H9 (cell line): ENCODE measurements around the gene DAPK2. TPM values are rescaled to one million over a fixed set of nuclear protein-coding genes. Genes with fewer than 3 reads are reported as not detected.

Source experiments
- DNase-seq: peaks from one replicate; pipeline ENCODE4 v3.0.0-alpha.2; 2017
- H2AFZ ChIP-seq: one replicate; pipeline ENCODE4 v1.6.1; 2013; ENCODE audit warnings: mild to moderate bottlenecking, low read length, control low read depth, moderate library complexity
- H2AK5ac ChIP-seq: 2 replicates; pipeline ENCODE4 v1.6.1; 2013; ENCODE audit warnings: low read length, control low read depth, mixed read lengths; ENCODE audit not compliant: insufficient read length
- H2BK120ac ChIP-seq: one replicate; pipeline ENCODE4 v1.6.1; 2013; ENCODE audit warnings: low read depth, mild to moderate bottlenecking, low read length, control low read depth, inconsistent platforms; ENCODE audit not compliant: poor library complexity, severe bottlenecking
- H2BK12ac ChIP-seq: 2 replicates; pipeline ENCODE4 v1.6.1; 2013; ENCODE audit warnings: low read length, control low read depth, mixed read lengths, low read depth; ENCODE audit not compliant: insufficient read length
- H2BK15ac ChIP-seq: 2 replicates; pipeline ENCODE4 v1.6.1; 2013; ENCODE audit warnings: low read depth, low read length, control low read depth
- H2BK20ac ChIP-seq: one replicate; pipeline ENCODE4 v1.6.1; 2013; ENCODE audit warnings: low read depth, mild to moderate bottlenecking, low read length, control low read depth, inconsistent platforms; ENCODE audit not compliant: poor library complexity, severe bottlenecking
- H2BK5ac ChIP-seq: 2 replicates; pipeline ENCODE4 v1.6.1; 2013; ENCODE audit warnings: low read length, control low read depth, mixed read lengths; ENCODE audit not compliant: insufficient read length
- H3K14ac ChIP-seq: 2 replicates; pipeline ENCODE4 v1.6.1; 2013; ENCODE audit warnings: low read length, control low read depth; ENCODE audit not compliant: insufficient read depth
- H3K18ac ChIP-seq: 2 replicates; pipeline ENCODE4 v1.6.1; 2013; ENCODE audit warnings: low read depth, mild to moderate bottlenecking, mixed read lengths, low read length, control low read depth; ENCODE audit not compliant: insufficient read length
- H3K23ac ChIP-seq: 2 replicates; pipeline ENCODE4 v1.6.1; 2013; ENCODE audit warnings: low read length, control low read depth, mixed read lengths, low read depth; ENCODE audit not compliant: insufficient read length
- H3K23me2 ChIP-seq: 2 replicates; pipeline ENCODE4 v1.6.1; 2013; ENCODE audit warnings: low read depth, mild to moderate bottlenecking, mixed read lengths, low read length, control low read depth; ENCODE audit not compliant: insufficient read length, poor library complexity, severe bottlenecking
- H3K27ac ChIP-seq: 2 replicates; pipeline ENCODE4 v1.5.1; 2013; ENCODE audit warnings: low read length, control low read depth, mixed read lengths, low read depth; ENCODE audit not compliant: insufficient read length
- H3K27me3 ChIP-seq: 2 replicates; pipeline ENCODE4 v1.6.1; 2013; ENCODE audit warnings: low read length, control low read depth, inconsistent platforms; ENCODE audit not compliant: insufficient read depth
- H3K4ac ChIP-seq: 2 replicates; pipeline ENCODE4 v1.6.1; 2013; ENCODE audit warnings: low read depth, mild to moderate bottlenecking, control low read depth, inconsistent platforms, low read length, moderate library complexity
- H3K4me1 ChIP-seq: 2 replicates; pipeline ENCODE4 v1.6.1; 2013; ENCODE audit warnings: low read length, control low read depth, inconsistent platforms; ENCODE audit not compliant: insufficient read depth
- H3K4me2 ChIP-seq: 2 replicates; pipeline ENCODE4 v1.6.1; 2013; ENCODE audit warnings: low read length, control low read depth, mixed read lengths; ENCODE audit not compliant: insufficient read length, insufficient read depth
- H3K56ac ChIP-seq: 2 replicates; pipeline ENCODE4 v1.6.1; 2013; ENCODE audit warnings: low read depth, mild to moderate bottlenecking, mixed read lengths, low read length, control low read depth; ENCODE audit not compliant: insufficient read length
- H3K79me1 ChIP-seq: 2 replicates; pipeline ENCODE4 v1.6.1; 2013; ENCODE audit warnings: low read depth, mild to moderate bottlenecking, moderate library complexity, low read length, control low read depth, inconsistent platforms; ENCODE audit not compliant: insufficient read depth, poor library complexity, severe bottlenecking
- H3K79me2 ChIP-seq: 2 replicates; pipeline ENCODE4 v1.6.1; 2013; ENCODE audit warnings: low read length, control low read depth, inconsistent platforms; ENCODE audit not compliant: insufficient read depth
- H3K9ac ChIP-seq: 2 replicates; pipeline ENCODE4 v1.6.1; 2013; ENCODE audit warnings: low read length, control low read depth, mixed read lengths; ENCODE audit not compliant: insufficient read length; ENCODE audit errors: extremely low read depth
- H3K9me3 ChIP-seq: one replicate; pipeline ENCODE4 v1.6.1; 2013; ENCODE audit warnings: low read depth, low read length, inconsistent platforms; ENCODE audit not compliant: control insufficient read depth
- H3T11ph ChIP-seq: one replicate; pipeline ENCODE4 v1.6.1; 2013; ENCODE audit warnings: mild to moderate bottlenecking, low read length, control low read depth, inconsistent platforms
- H4K20me1 ChIP-seq: one replicate; pipeline ENCODE4 v1.6.1; 2013; ENCODE audit not compliant: control insufficient read depth, insufficient read length, insufficient read depth
- H4K5ac ChIP-seq: 2 replicates; pipeline ENCODE4 v1.6.1; 2013; ENCODE audit warnings: low read depth, mild to moderate bottlenecking, mixed read lengths, low read length, control low read depth; ENCODE audit not compliant: insufficient read length
- H4K8ac ChIP-seq: replicated peaks from 2 replicates; pipeline ENCODE4 v1.6.1; 2013; ENCODE audit warnings: low read length, control low read depth, mixed read lengths, low read depth; ENCODE audit not compliant: insufficient read length
- H4K91ac ChIP-seq: 2 replicates; pipeline ENCODE4 v1.6.1; 2013; ENCODE audit warnings: low read depth, mild to moderate bottlenecking, moderate library complexity, mixed read lengths, low read length, control low read depth; ENCODE audit not compliant: insufficient read length
- H3K27ac Mint-ChIP-seq, 3 experiments: 2 replicates in 2 of 3; 3 replicates in 1 of 3; pipeline ENCODE4 v1.8.0; 2020 to 2021; ENCODE audit warnings: mixed read lengths in 3 of 3, mild to moderate bottlenecking in 1 of 3, moderate library complexity in 1 of 3
- H3K27me3 Mint-ChIP-seq: 2 replicates; pipeline ENCODE4 v1.8.0; 2021; ENCODE audit warnings: low read depth, mild to moderate bottlenecking, moderate library complexity, mixed read lengths
- H3K36me3 Mint-ChIP-seq, 3 experiments: 2 replicates in 2 of 3; 3 replicates in 1 of 3; pipeline ENCODE4 v1.8.0; 2020 to 2021; ENCODE audit warnings: low read depth in 3 of 3, mixed read lengths in 3 of 3; ENCODE audit not compliant: insufficient read depth in 1 of 3
- H3K4me1 Mint-ChIP-seq, 2 experiments: 2 replicates each; pipeline ENCODE4 v1.8.0; 2020; ENCODE audit warnings: mixed read lengths in 2 of 2
- H3K4me3 Mint-ChIP-seq, 2 experiments: 2 replicates in 1 of 2; 3 replicates in 1 of 2; pipeline ENCODE4 v1.8.0; 2020 to 2021; ENCODE audit warnings: mild to moderate bottlenecking in 2 of 2, mixed read lengths in 2 of 2, moderate library complexity in 1 of 2
- H3K9me3 Mint-ChIP-seq, 2 experiments: 2 replicates in 1 of 2; 3 replicates in 1 of 2; pipeline ENCODE4 v1.8.0; 2020; ENCODE audit warnings: mild to moderate bottlenecking in 2 of 2, mixed read lengths in 2 of 2, moderate library complexity in 1 of 2
- CTCF ChIP-seq: fragments of 200-600 bp; sonication (generic); conservative IDR thresholded peaks from 3 replicates; pipeline ENCODE4 v1.8.0; 2021; ENCODE audit warnings: antibody characterized with exemption, mild to moderate bottlenecking
- WGBS: extraction: QIAGEN DNeasy Blood & Tissue Kit; methylation state at CpG from one replicate; pipeline ENCODE4 v1.1.7; 2013; ENCODE audit warnings: missing lambda C conversion rate, low lambda C conversion rate, mixed read lengths; ENCODE audit not compliant: insufficient read length; ENCODE audit errors: extremely low coverage; 5-methylcytosine and 5-hydroxymethylcytosine counted together
- total RNA-seq: library from RNA; stranded (reverse); gene quantifications from 2 replicates; pipeline ENCODE4 v1.2.1, GENCODE V29; 2021

The DAPK2 gene
- total RNA-seq, 1 experiment from 2014 or later = 3.5 TPM

- no peaks in the 10 kb centered on the region for H3K4me1 ChIP-seq
- H2BK12ac ChIP-seq = no peak overlapping the region
- H3K23me2 ChIP-seq = no peaks in the 10 kb centered on the region
- H4K20me1 ChIP-seq = no peaks in the 10 kb centered on the region
- H3K4me3 Mint-ChIP-seq = no peak overlapping the region
- no peak overlapping the region for H3K27ac ChIP-seq
- H3K36me3 Mint-ChIP-seq = peaks cover 0 to 3% (median 0%) of the 10 kb centered on the region in 3 experiments; a peak in 1 of 7 replicates
- no CpG with 5 or more reads among the region's 2 CpGs for WGBS
- no peak overlapping the region for H3T11ph ChIP-seq
- H2AFZ ChIP-seq = no peak overlapping the region
- TF ChIP-seq CTCF = no peak
- no peak overlapping the region for H2BK5ac ChIP-seq
- no peak overlapping the region for H2AK5ac ChIP-seq
- H4K5ac ChIP-seq = no peak overlapping the region
- H3K56ac ChIP-seq = no peak overlapping the region
- no peak overlapping the region for H4K8ac ChIP-seq
- peaks cover 16 to 27% of the 10 kb centered on the region in 2 experiments for H3K4me1 Mint-ChIP-seq
- H3K4ac ChIP-seq = no peak overlapping the region
- no peaks in the 10 kb centered on the region for H3K9me3 Mint-ChIP-seq
- H3K9me3 ChIP-seq = no peaks in the 10 kb centered on the region
- H3K14ac ChIP-seq = no peak overlapping the region; the same call in 1 of the 2 replicates
- H4K91ac ChIP-seq = no peak overlapping the region
- H3K4me2 ChIP-seq = no peak overlapping the region
- H2BK120ac ChIP-seq = no peak overlapping the region
- H2BK20ac ChIP-seq = no peak overlapping the region
- H3K79me2 ChIP-seq = no peaks in the 10 kb centered on the region
- no peak overlapping the region for H3K23ac ChIP-seq
- H3K9ac ChIP-seq = no peak overlapping the region
- no peaks in the 10 kb centered on the region for H3K79me1 ChIP-seq
- H2BK15ac ChIP-seq = no peak overlapping the region
- DNase-seq = no peak
- no peaks in the 10 kb centered on the region for H3K27me3 Mint-ChIP-seq
- no peak overlapping the region for H3K18ac ChIP-seq
- no peaks in the 10 kb centered on the region for H3K27me3 ChIP-seq
- H3K27ac Mint-ChIP-seq = no peak overlapping the region
These were observed 137.3 kb downstream of the DAPK2 start for GRCh38 chr15:63908991-63909390.
